GM03348 (cell line): ENCODE measurements around the gene VGLL4.

ENCODE experiments used
- DNase-seq: peaks from one replicate; pipeline ENCODE4 v3.0.0; 2012; ENCODE audit warnings: low spot score

VGLL4 gene

GRCh38 chr3:11627612-11628011 is 16.1 kb downstream of the VGLL4 start:
- DNase-seq = no peak

GRCh38 chr3:11626084-11626463 is 17.6 kb downstream of the VGLL4 start:
- no peak for DNase-seq

GRCh38 chr3:11625376-11626083 is 18.2 kb downstream of the VGLL4 start:
- no peak for DNase-seq

- no peak for DNase-seq
These were observed 18.9 kb downstream of the VGLL4 start for GRCh38 chr3:11624704-11625375.

GRCh38 chr3:11624161-11624560 is 19.6 kb downstream of the VGLL4 start:
- DNase-seq = no peak

- no peak for DNase-seq
These were observed 20.8 kb downstream of the VGLL4 start for GRCh38 chr3:11622586-11623550.

GRCh38 chr3:11621077-11621476 is 22.6 kb downstream of the VGLL4 start:
- no peak for DNase-seq

GRCh38 chr3:11619946-11620652 is 23.6 kb downstream of the VGLL4 start:
- DNase-seq = no peak

GRCh38 chr3:11619461-11619860 is 24.3 kb downstream of the VGLL4 start:
- DNase-seq = no peak

- no peak for DNase-seq
These were observed 24.8 kb downstream of the VGLL4 start for GRCh38 chr3:11618904-11619303.

- DNase-seq = no peak
These were observed 27.2 kb downstream of the VGLL4 start for GRCh38 chr3:11616551-11616950.

- no peak for DNase-seq
These were observed 29.7 kb downstream of the VGLL4 start for GRCh38 chr3:11613851-11614487.

GRCh38 chr3:11613319-11613718 is 30.4 kb downstream of the VGLL4 start:
- no peak for DNase-seq

GRCh38 chr3:11612515-11613188 is 31.1 kb downstream of the VGLL4 start:
- DNase-seq = no peak

- DNase-seq = no peak
These were observed 32.3 kb downstream of the VGLL4 start for GRCh38 chr3:11611341-11611799.

- no peak for DNase-seq
These were observed 32.9 kb downstream of the VGLL4 start for GRCh38 chr3:11610700-11611275.

- no peak for DNase-seq
These were observed 33.6 kb downstream of the VGLL4 start for GRCh38 chr3:11610044-11610671.

- DNase-seq = no peak
These were observed 34.2 kb downstream of the VGLL4 start for GRCh38 chr3:11609481-11609880.

GRCh38 chr3:11607816-11608215 is 35.9 kb downstream of the VGLL4 start:
- DNase-seq = no peak

GRCh38 chr3:11606865-11607440 is 36.8 kb downstream of the VGLL4 start:
- DNase-seq = no peak
